Measurements from ENCODE around the gene GCDH. TPM values are rescaled to one million over a fixed set of nuclear protein-coding genes. Genes with fewer than 3 reads are reported as not detected.
"Not testable (repeated sequence)": the region's sequence is repeated elsewhere in the genome, so short reads cannot be mapped to it uniquely, and the experiment has no call there.

Gene GCDH
- total RNA-seq (2014; rRNA removed; shearing (Covaris generic); ENCODE audit: low replicate concordance) = 44.1 and 86.8 TPM in 2 replicates

DNA sequence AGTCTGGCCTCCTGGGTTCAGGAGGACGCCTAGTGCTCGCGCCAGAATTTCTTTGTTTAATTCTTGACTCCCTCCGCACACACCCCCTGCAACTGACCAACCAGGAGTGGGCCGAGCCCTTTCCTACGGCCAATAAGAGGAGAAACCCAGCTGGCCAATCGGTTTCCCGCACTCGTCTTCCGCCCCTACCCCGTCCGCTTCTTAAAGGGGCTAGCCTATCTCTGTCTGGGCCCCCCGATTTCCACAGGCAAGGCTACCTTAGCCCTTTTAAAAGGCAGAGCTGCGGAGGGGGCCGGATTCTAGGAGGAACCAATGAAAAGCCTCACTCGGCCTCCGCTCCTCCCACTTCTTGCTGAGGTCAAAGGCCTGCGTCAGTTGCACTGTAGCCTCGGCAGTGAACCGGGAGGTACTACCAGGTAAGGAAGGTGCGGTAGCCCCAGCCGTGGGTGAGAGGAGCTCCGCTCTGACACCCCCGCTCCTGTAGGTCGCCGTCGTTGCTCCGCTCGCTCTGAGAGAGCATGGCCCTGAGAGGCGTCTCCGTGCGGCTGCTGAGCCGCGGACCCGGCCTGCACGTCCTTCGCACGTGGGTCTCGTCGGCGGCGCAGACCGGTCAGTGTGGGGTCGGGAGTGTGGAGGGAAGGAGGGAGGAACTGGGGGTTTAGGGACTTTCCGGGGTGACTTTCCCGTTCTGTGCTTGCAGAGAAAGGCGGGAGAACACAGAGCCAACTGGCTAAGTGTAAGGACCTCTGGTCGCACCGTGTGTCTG, at the start of gene GCDH:
TSS of gene GCDH (plus strand) at position 374 of the 766 bp plus-strand sequence. CDS start at position 519, 145 bp downstream.
- H3K4me3 ChIP-seq = peak within 1 kb of the TSS; percentile 94
- H3K9me3 ChIP-seq = no peaks in the 10 kb centered on the region; the same call in 1 of the 2 replicates
- H3K36me3 ChIP-seq = peaks cover 13% of the 10 kb centered on the region
- peak; percentile 100 for DNase-seq
- peaks cover 15% of the 10 kb centered on the region for H3K27me3 ChIP-seq

DNA sequence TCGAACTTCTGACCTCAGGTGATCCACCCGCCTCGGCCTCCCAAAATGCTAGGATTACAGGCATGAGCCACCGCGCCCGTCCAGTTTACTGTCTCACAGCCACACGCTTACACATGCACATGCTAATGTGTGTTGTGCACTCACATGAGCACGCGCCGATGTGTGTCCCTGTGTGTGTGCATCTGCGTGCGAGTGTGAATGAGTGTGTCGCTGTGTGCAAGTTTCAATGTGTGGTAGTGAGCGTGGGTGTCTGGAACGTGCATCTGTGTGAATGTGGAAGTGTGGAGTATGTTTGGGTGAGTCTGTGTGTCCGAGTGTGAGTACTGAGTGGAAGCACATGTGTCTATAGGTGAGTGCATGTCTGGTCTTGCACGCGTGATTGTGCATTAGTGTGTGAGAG, 48.4 kb upstream of the GCDH start:
- H3K27me3 ChIP-seq = peaks cover 29% of the 10 kb centered on the region
- DNase-seq = no peak
- no peaks in the 10 kb centered on the region for H3K36me3 ChIP-seq
- H3K4me3 ChIP-seq = no peak overlapping the region
- no peaks in the 10 kb centered on the region for H3K9me3 ChIP-seq

DNA sequence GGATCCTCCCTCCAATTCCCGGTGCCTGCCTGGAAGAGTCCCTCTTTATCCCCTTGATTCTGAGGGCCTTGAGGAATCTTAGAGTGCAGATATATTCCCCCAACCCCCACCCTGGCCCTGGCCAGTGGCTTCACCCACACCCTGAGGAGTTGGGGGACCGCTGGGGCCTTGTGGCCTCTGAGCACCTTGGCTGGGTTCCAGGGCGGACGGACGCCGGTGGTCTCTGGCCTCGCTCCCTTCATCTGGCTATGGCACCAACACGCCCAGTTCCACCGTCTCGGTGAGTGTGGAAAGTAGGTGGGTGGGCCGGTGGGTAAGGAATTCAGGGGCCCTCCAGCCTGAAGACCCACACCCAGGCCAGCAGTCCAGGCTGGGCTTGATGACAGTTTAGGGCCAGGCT, 47.6 kb upstream of the GCDH start:
- Histone ChIP-seq H3K36me3 (no peaks in the 10 kb centered on the region), H3K9me3 (no peaks in the 10 kb centered on the region), H3K4me3 (no peak overlapping the region), H3K27me3 (peaks cover 23% of the 10 kb centered on the region; the same call in 1 of the 2 replicates)
- no peak for DNase-seq

DNA sequence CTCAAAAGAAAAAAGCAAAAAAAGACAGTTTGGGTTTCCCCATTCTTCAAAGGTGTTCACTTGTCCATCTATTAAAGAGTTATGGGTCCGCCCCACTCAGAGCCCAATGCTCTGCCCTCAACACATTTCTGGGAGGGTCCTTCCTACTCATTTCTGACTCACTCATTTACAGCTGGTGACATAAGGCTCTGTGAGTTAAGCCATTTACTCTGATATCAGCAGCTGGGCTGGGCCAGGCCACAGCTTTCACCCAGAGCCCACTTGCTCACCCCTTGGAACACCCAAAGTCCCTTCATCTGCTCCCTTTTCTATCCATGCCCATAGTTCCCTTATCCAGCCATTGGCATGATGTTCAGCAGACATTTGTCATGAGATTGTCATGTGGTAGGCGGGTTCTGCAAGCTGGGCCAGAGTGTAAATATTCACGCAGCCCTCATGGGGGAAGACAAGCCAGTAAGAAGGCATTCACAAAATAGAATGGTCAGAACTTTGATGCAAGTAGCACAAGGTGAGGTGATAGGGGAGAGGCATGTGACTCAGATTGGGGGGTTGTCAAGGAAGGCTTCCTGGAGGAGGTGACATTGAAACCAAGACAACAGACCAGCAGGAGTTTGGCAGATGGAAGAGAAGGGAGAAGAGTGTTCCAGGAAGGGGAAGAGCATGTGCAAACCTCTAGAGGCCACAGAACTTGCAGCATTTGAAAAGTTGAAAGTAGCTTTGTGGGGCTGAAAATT, 46.8 kb upstream of the GCDH start:
- no peak for DNase-seq
- no peak overlapping the region for H3K4me3 ChIP-seq
- H3K9me3 ChIP-seq = no peaks in the 10 kb centered on the region
- peaks cover 20% of the 10 kb centered on the region; the same call in 1 of the 2 replicates for H3K27me3 ChIP-seq
- H3K36me3 ChIP-seq = no peaks in the 10 kb centered on the region

DNA sequence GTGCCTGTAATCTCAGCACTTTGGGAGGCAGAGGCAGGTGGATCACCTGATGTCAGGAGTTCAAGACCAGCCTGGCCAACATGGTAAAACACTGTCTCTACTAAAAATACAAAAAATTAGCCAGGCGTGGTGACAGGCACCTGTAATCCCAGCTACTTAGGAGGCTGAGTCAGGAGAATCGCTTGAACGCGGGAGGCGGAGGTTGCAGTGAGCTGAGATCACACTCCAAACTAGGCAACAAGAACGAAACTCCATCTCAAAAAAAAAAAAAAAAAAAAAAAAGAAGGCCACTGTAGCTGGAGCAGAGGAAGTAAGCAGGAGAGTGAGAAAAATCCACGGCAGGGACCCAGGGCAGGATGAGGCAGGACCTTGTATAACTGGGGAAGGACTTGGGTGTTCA, 44.3 kb upstream of the GCDH start:
- H3K9me3 ChIP-seq, H3K4me3 ChIP-seq, DNase-seq, H3K36me3 ChIP-seq: not testable (repeated sequence)
- peaks cover 13% of the 10 kb centered on the region; the same call in 1 of the 2 replicates for H3K27me3 ChIP-seq

DNA sequence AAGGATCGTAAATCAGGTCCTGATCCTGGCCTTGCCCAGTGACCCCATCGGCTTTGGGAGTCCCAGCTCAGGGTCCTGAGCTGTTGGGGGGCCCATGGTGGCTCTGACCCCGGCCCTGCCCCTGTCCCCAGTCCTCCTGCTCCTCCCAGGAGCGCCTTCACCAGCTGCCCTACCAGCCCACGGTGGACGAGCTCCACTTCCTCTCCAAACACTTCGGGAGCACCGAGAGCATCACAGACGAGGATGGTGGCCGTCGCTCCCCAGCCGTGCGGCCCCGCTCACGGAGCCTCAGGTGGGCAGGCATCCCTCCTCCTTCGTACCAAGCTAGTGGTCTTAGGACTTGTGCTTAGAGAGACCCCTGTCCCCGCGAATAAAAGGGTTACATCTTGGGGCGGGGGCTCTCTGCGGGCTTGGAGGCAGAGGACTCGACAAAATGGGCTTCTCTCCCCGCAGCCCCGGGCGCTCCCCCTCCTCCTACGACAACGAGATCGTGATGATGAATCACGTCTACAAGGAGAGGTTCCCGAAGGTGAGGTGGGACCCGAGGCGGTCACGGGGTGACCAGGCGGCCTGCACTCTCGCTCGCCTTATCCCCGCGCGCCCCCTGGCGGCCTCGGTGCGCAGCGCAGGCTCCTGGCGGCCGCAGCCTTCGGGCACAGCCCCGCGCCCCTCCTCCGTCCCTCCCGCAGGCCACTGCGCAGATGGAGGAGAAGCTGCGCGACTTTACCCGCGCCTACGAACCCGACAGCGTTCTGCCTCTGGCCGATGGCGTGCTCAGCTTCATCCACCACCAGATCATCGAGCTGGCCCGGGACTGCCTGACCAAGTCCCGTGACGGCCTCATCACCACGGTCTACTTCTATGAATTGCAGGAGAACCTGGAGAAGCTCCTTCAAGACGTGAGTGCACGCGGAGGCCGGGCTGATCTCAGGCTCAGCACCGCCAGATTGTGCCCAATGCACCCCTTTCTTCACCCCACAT, 43.5 kb upstream of the GCDH start:
- H3K9me3 ChIP-seq = no peaks in the 10 kb centered on the region
- H3K4me3 ChIP-seq = peak overlapping the region; percentile 7; the same call in 1 of the 2 replicates
- 0 out of 2 replicates have a peak, but pooled peaks cover 11% of the 10 kb centered on the region for H3K27me3 ChIP-seq
- peak; percentile 93 for DNase-seq
- no peaks in the 10 kb centered on the region for H3K36me3 ChIP-seq

DNA sequence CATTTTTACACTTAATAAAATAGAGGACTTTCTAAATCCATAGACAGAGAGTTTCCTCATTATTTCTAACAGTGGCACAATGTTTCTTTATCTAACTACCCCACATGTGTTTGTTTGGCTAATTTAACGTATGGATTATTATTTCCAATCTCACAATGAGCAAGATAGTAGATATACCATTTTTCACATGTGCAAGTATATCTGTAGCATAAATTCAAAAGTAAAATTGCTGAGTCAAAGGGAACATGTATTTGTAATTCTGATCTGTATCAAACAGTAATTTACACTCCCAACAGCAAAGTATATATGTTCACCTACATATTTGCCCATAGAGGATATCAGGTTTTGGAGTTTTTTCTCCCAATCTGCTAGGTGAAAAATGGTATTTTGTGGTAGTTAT, 34.3 kb upstream of the GCDH start:
- Histone ChIP-seq H3K27me3 (no peaks in the 10 kb centered on the region), H3K9me3 (peaks cover 14% of the 10 kb centered on the region), H3K4me3 (no peak overlapping the region), H3K36me3 (no peaks in the 10 kb centered on the region)
- DNase-seq = no peak

DNA sequence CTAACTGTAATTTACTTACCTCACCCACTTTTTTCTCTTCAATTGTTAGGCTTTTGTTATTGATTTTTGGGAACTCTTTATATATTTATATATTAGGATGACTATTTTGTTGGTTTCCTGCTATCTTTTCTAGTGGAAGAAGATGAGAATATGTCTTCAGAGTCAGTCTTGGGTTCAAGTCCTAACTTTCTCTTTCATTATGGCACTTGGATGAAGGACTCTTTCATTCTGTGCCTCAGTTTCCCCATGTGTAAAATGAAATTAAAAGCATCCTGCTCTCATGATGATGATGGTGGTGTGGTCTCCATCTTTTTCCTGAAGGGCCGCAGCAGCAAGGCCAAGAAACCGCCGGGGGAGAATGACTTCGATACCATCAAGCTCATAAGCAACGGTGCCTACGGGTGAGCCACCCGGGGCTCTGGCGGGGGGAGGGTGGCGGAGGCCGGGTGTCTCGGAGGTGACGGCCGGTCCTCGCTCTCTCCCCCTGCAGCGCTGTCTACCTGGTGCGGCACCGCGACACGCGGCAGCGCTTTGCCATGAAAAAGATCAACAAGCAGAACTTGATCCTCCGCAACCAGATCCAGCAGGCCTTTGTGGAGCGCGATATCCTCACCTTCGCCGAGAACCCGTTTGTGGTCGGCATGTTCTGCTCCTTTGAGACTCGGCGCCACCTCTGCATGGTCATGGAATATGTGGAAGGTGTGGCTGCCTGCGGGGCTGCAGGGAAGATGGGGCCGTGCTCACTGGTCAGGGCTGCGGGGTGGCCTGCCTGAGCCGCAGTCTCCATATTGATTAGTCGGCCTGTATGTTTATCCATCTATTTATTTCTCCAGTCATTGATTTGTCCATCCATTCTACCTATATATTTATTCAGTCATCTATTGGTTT, 32.7 kb upstream of the GCDH start:
- Histone ChIP-seq H3K9me3 (peaks cover 14% of the 10 kb centered on the region), H3K27me3 (0 out of 2 replicates have a peak, but pooled peaks cover 2% of the 10 kb centered on the region), H3K4me3 (no peak overlapping the region), H3K36me3 (no peaks in the 10 kb centered on the region)
- DNase-seq = no peak

DNA sequence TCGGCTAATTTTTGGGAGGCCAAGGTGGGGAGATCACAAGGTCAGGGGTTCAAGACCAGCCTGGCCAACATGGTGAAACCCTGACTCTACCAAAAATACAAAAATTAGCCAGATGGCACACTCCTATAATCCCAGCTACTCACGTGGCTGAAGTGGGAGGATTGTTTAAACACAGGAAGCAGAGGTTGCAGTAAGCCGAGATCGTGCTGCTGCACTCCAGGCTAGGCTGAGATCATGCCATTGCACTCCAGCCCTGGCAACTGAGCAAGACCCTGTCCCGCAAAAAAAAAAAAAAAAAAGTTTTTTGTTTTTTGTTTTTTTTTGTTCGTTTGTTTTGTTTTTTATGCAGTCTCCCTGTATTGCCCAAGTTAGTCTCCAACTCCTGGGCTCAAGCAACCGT, 31.4 kb upstream of the GCDH start:
- no peaks in the 10 kb centered on the region for H3K36me3 ChIP-seq
- no peak overlapping the region for H3K4me3 ChIP-seq
- DNase-seq = peak; percentile 54
- H3K9me3 ChIP-seq = peaks cover 14% of the 10 kb centered on the region
- 0 out of 2 replicates have a peak, but pooled peaks cover 4% of the 10 kb centered on the region for H3K27me3 ChIP-seq

DNA sequence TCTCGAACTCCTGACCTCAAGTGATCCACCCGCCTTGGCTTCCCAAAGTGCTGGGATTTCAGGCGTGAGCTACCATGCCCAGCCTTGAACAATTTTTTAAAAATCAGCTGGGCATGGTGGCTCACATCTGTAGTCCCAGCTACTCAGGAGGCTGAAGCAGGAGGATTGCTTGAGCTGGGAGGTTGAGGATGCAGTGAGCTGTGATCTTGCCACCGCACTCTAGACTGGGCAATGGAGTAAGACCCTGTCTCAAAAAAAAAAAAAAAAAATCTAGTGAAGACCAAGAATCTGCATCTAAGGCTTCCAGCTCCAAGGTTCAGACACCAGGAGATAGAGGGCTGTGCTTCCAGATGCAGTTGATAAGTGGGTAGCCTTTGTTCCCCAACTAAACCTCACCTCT, 26.8 kb upstream of the GCDH start:
- no peak for DNase-seq
- Histone ChIP-seq H3K4me3 (no peak overlapping the region), H3K27me3 (0 out of 2 replicates have a peak, but pooled peaks cover 4% of the 10 kb centered on the region), H3K9me3 (peaks cover 2% of the 10 kb centered on the region; the same call in 1 of the 2 replicates), H3K36me3 (no peaks in the 10 kb centered on the region)

DNA sequence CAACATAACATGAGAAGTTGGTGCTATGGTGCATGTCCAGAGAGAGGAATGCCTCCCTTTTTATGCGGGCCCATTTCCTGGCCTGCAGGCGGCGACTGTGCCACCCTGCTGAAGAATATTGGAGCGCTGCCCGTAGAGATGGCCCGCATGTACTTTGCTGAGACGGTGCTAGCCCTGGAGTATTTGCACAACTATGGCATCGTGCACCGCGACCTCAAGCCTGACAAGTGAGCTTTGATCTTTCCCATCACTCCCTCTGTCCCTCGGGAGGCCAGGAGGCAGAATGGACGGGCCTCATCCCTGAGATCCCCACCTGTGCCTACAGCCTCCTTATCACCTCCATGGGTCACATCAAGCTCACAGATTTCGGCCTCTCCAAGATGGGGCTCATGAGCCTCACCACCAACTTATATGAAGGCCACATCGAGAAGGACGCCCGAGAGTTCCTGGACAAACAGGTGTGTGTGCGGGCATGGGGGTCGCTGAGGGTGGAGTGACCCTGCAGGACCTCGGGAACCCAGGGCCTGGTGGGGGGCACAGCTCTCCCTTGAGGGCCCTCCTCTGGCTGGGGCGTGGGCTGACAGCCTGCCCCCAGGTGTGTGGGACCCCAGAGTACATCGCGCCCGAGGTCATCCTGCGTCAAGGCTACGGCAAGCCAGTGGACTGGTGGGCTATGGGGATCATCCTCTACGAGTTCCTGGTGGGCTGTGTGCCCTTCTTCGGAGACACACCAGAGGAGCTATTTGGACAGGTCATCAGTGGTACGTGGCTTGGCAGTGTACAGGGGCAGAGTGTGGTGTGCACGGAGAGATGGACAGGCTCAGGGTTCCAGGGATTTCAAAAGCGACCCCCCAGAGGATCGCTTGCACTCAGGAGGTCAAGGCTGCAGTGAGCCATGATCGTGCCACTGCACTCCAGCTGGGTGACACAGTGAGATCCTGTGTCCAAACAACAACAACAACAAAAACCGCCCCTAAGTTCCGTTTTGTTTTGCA, 25.9 kb upstream of the GCDH start:
- no peaks in the 10 kb centered on the region for H3K36me3 ChIP-seq
- 0 out of 2 replicates have a peak, but pooled peaks cover 4% of the 10 kb centered on the region for H3K27me3 ChIP-seq
- peaks cover 2% of the 10 kb centered on the region; the same call in 1 of the 2 replicates for H3K9me3 ChIP-seq
- DNase-seq = no peak
- H3K4me3 ChIP-seq = no peak overlapping the region

DNA sequence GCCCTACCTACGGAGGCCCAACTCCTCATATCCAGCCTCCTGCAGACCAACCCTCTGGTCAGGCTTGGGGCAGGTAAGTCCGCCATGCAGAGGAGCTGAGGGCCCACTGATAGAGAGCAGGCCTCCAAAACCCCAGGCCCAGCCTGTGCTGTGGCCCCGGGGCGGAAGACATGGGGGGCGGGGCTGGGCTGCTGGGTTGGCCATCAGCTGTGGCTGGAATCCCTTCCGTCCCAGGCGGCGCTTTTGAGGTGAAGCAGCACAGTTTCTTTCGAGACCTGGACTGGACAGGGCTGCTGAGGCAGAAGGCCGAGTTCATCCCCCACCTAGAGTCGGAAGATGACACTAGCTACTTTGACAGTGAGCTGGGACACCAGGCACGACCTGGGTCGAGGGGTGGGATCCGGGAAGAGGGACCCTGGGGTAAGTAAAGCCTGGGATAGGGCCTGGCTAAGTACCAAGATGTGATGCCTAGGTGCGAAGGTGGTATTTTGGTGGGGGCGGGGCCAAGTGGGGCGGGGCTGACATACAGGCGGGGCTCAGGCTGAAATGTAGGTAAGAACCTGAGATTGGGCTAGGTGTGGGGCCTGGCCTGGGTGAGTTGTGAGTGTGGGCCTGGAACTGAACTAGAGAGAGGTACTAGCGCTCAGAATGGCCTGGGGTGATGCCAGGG, 25.1 kb upstream of the GCDH start:
- Histone ChIP-seq H3K9me3 (peaks cover 2% of the 10 kb centered on the region; the same call in 1 of the 2 replicates), H3K36me3 (no peaks in the 10 kb centered on the region), H3K27me3 (peaks cover 4% of the 10 kb centered on the region; the same call in 1 of the 2 replicates), H3K4me3 (no peak overlapping the region)
- no peak for DNase-seq

DNA sequence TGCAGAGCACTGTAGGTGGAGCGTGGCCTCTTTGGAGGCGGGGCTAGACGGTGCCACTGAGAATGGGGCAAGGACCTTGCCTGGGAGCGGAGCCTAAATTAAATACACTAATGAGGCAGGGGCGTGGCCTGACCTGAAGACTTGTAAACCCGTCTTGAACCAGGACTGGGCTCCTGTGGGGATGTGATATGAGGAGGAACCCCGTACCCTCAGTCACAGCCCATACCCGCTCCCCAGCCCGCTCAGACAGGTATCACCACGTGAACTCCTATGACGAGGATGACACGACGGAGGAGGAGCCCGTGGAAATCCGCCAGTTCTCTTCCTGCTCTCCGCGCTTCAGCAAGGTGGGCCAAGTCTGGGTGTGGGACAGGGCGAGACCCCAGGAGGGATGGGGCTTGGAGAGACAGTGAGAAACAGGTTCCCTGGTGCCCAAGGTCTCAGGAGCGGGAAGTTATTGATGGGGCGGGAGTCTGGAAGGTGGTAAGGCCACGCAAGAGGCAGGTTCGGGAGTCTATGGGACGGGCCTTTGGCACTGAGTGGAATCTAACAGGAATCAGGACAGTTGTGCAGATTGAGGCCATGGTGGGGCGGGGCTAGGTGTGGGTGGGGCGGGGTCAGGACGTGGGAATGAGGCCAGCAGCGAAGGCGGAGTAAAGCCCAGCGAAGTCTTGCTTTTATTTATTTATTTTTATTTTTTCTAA, 24.4 kb upstream of the GCDH start:
- H3K4me3 ChIP-seq = no peak overlapping the region
- no peaks in the 10 kb centered on the region for H3K36me3 ChIP-seq
- peaks cover 4% of the 10 kb centered on the region; the same call in 1 of the 2 replicates for H3K27me3 ChIP-seq
- DNase-seq = no peak
- peaks cover 2% of the 10 kb centered on the region; the same call in 1 of the 2 replicates for H3K9me3 ChIP-seq
